BLaER1 treated with 17β-estradiol and CSF1 and Interleukin-3, amounts not matched to agents 10 nM and 100 nM (cell line): ENCODE results near the gene SLC5A1.

Experiments used
- H3K27ac ChIP-seq, 11 experiments: shearing (Covaris generic); formaldehyde crosslinking; 2 replicates each; pipeline ENCODE4 v1.8.1; 2022
- H3K27me3 ChIP-seq, 11 experiments: shearing (Covaris generic); formaldehyde crosslinking; 2 replicates each; pipeline ENCODE4 v1.8.1; 2022
- H3K36me3 ChIP-seq, 11 experiments: shearing (Covaris generic); formaldehyde crosslinking; 2 replicates each; pipeline ENCODE4 v1.8.1; 2022
- H3K4me1 ChIP-seq, 10 experiments: shearing (Covaris generic); formaldehyde crosslinking; 2 replicates each; pipeline ENCODE4 v1.8.1; 2022
- H3K4me2 ChIP-seq, 11 experiments: shearing (Covaris generic); formaldehyde crosslinking; 2 replicates each; pipeline ENCODE4 v1.8.1; 2022
- H3K4me3 ChIP-seq, 10 experiments: shearing (Covaris generic); formaldehyde crosslinking; 2 replicates each; pipeline ENCODE4 v1.8.1; 2022
- H3K9ac ChIP-seq, 11 experiments: shearing (Covaris generic); formaldehyde crosslinking; 2 replicates each; pipeline ENCODE4 v1.8.1; 2022
- H3K9me3 ChIP-seq, 11 experiments: shearing (Covaris generic); formaldehyde crosslinking; replicated peaks in 1 of 11; 2 replicates each; pipeline ENCODE4 v1.8.1; 2022
- H4K20me1 ChIP-seq, 11 experiments: shearing (Covaris generic); formaldehyde crosslinking; 2 replicates each; pipeline ENCODE4 v1.8.1; 2022
- Cebpa-rat ChIP-seq, 11 experiments: shearing (Covaris generic); IDR thresholded peaks; 2 replicates each; pipeline ENCODE4 v1.8.1; 2022

SLC5A1 gene

DNA sequence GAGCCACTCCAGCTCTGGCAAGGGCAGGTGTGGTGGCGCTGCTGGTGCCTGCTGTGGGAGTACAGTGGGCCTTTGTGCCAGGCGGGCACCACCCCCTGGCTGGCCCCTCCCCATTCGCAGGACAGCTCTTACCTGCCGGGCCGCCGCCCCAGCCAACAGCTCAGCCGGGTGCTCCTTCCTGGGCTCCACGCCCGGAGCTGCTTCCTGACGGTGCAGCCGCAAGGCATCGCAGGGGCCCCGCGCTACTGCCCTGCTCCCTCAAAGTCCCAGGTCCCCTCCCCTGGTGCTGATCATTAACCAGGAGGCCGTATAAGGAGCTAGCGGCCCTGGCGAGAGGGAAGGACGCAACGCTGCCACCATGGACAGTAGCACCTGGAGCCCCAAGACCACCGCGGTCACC, at the start of gene SLC5A1:
Gene SLC5A1, plus strand, starts transcription at position 338 of the 400 bp plus-strand sequence. Its CDS starts 21 bp downstream, at position 359.
- H3K4me1 ChIP-seq, result no peaks in the 10 kb centered on the region; a peak in 1 of 20 replicates
- no peaks in the 10 kb centered on the region for H3K36me3 ChIP-seq
- H3K4me2 ChIP-seq, result no peak within 1 kb of the TSS
- no peaks in the 10 kb centered on the region; a peak in 1 of 22 replicates for H4K20me1 ChIP-seq
- no peak for TF ChIP-seq Cebpa-rat (IDR thresholded peaks at IDR 0.05)
- no peak within 1 kb of the TSS for H3K9ac ChIP-seq
- H3K9me3 ChIP-seq, result no peaks in the 10 kb centered on the region
- no peaks in the 10 kb centered on the region for H3K27me3 ChIP-seq
- no peak within 1 kb of the TSS for H3K4me3 ChIP-seq
- no peak within 1 kb of the TSS for H3K27ac ChIP-seq

DNA sequence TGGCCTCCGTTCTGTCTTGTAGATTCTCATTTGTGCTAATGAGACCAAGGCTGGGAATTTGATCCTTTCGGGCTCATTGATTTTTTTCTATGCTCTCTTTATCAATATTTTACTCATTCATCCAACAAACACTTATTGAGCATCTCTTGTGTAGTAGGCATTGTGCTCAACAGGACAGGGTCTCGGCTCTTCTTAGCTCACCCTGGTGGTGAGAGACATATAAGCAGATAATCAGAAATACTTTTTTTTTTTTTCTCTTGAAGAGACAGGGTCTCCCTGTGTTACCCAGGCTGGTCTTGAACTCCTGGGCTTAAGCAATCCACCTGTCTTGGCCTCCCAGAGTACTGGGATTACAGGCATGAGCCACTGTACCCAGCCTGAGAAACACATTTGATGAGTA, 48.0 kb upstream of the SLC5A1 start:
- H3K27me3 ChIP-seq, result no peaks in the 10 kb centered on the region
- no peak for TF ChIP-seq Cebpa-rat (IDR thresholded peaks at IDR 0.05)
- no peak overlapping the region for H3K4me2 ChIP-seq
- no peaks in the 10 kb centered on the region for H3K4me1 ChIP-seq
- no peaks in the 10 kb centered on the region for H4K20me1 ChIP-seq
- H3K36me3 ChIP-seq, result no peaks in the 10 kb centered on the region
- no peak overlapping the region for H3K9ac ChIP-seq
- H3K4me3 ChIP-seq, result no peak overlapping the region
- H3K27ac ChIP-seq, result no peak overlapping the region
- H3K9me3 ChIP-seq, result no peaks in the 10 kb centered on the region

DNA sequence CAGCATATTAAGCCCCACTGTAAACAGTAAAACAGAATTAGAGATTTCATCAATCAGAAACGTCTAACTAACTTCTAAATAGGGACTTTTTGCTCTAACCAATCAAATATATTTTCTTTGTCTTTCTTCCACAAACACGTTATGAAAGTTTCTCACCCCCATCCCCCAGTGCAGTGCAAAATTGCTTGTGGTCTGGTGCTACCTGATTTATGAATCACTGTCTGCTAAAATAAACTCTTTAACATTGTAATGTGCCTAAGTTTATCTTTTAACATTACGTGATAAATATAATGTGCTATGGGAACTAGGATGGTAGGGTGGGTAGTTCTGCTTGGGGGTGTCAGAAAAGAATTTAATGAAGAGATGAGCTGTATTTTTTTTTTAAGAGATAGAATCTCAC, 47.3 kb upstream of the SLC5A1 start:
- Histone ChIP-seq H3K27ac (no peak overlapping the region), H3K9ac (no peak overlapping the region), H3K27me3 (no peaks in the 10 kb centered on the region), H3K4me1 (no peaks in the 10 kb centered on the region), H3K4me3 (no peak overlapping the region), H3K36me3 (no peaks in the 10 kb centered on the region), H4K20me1 (no peaks in the 10 kb centered on the region), H3K9me3 (no peaks in the 10 kb centered on the region), H3K4me2 (no peak overlapping the region)
- no peak for TF ChIP-seq Cebpa-rat (IDR thresholded peaks at IDR 0.05)

DNA sequence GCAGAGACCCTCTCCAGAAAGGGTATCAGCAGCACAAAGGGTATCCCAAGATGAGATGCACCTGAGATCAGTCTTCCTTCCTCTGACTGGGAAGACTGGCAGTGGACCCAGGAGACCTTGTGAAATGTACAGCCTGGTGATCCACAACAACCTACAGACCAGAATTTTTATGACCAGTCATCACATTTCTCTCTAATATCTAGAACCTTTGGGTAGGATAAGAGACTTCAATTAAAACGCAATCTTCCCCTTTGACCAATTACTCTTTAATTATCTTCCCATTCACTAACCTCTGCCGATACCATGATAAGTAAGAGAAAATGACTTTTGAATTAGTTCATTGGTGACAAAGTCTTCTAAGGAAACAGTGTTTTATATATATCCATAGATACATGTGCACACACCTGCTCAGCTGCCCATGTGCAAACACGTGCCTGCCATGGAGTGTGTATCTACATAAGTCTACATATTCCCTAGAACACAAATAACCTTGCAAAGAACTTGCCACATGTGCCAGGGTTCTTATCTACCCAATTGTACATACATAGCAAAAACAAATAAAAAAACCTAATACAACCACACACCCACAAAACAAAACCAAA, 44.2 kb upstream of the SLC5A1 start:
- H3K4me1 ChIP-seq, result no peaks in the 10 kb centered on the region
- no peak overlapping the region for H3K9ac ChIP-seq
- H3K36me3 ChIP-seq, result no peaks in the 10 kb centered on the region
- H3K27me3 ChIP-seq, result no peaks in the 10 kb centered on the region
- no peak for TF ChIP-seq Cebpa-rat (IDR thresholded peaks at IDR 0.05)
- no peak overlapping the region for H3K4me2 ChIP-seq
- H4K20me1 ChIP-seq, result no peaks in the 10 kb centered on the region
- no peak overlapping the region for H3K4me3 ChIP-seq
- H3K9me3 ChIP-seq, result no peaks in the 10 kb centered on the region
- no peak overlapping the region for H3K27ac ChIP-seq

DNA sequence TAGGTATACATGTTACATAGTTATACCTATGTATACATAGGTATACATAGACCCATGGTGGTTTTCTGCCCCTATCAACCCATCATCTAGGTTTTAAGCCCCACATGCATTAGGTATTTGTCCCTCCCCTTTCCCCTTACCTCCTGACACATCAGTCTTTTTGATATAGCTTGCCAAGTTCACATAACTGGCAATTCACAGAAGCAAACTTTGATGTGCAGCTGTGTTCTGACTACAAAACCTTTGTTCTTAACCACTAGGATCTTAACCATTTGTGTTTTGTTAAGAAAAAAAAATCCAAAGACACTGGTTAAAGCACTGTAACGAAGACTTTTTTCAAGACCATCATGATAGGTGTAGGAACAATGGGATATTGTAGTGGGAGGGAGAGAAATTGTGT, 42.9 kb upstream of the SLC5A1 start:
- no peak overlapping the region for H3K27ac ChIP-seq
- no peaks in the 10 kb centered on the region for H3K9me3 ChIP-seq
- no peaks in the 10 kb centered on the region for H4K20me1 ChIP-seq
- TF ChIP-seq Cebpa-rat (IDR thresholded peaks at IDR 0.05), result no peak
- no peak overlapping the region for H3K4me3 ChIP-seq
- H3K27me3 ChIP-seq, result no peaks in the 10 kb centered on the region
- H3K4me1 ChIP-seq, result no peaks in the 10 kb centered on the region
- no peaks in the 10 kb centered on the region for H3K36me3 ChIP-seq
- no peak overlapping the region for H3K4me2 ChIP-seq
- no peak overlapping the region for H3K9ac ChIP-seq

DNA sequence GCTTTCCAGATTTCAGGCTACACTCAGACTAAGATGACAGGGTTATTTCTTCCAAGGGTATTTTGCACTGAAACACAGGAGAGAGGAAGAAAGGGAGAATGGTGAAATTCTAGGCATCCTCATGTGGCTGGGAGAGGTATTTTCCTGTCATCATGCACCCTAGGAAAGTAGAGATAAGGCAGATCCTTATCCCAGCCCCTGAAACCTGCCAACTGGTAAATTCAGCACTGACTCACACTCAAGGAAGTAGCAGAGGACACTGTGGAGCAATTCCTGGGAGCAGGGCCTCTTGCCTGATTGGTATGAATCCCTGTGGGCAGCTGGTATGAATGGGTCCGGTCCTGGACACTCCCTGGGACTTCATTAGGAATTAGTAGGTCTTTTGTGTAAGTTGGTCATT, 37.6 kb upstream of the SLC5A1 start:
- Histone ChIP-seq H3K36me3 (no peaks in the 10 kb centered on the region), H3K9me3 (peaks cover 0 to 7% (median 0%) of the 10 kb centered on the region in 11 experiments; a peak in 3 of 22 replicates), H3K27ac (no peak overlapping the region), H3K4me1 (no peaks in the 10 kb centered on the region), H3K4me3 (no peak overlapping the region), H3K9ac (no peak overlapping the region), H3K27me3 (no peaks in the 10 kb centered on the region), H4K20me1 (no peaks in the 10 kb centered on the region), H3K4me2 (no peak overlapping the region)
- TF ChIP-seq Cebpa-rat (IDR thresholded peaks at IDR 0.05), result no peak

DNA sequence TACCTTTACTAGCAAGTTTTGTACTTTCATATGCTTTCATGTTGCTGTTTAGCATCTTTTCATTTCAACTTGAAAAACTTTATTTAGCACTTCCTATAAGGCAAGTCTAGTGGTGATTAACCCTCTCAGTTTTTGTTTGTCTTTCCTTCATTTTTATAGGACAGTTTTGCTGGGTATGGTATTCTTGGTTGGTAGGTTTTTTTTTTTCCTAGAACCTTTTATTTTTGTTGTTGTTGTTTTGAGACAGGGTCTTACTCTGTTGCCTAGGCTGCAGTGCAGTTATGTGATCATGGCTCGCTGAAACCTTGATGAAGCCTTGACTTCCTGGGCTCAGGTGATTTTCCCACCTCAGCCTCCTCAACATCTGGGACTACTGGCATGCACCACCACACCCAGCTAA, 29.9 kb upstream of the SLC5A1 start:
- H4K20me1 ChIP-seq, result no peaks in the 10 kb centered on the region
- no peak overlapping the region for H3K4me3 ChIP-seq
- peaks cover 32 to 56% (median 37%) of the 10 kb centered on the region in 11 experiments for H3K9me3 ChIP-seq
- H3K36me3 ChIP-seq, result no peaks in the 10 kb centered on the region; a peak in 2 of 22 replicates
- no peak for TF ChIP-seq Cebpa-rat (IDR thresholded peaks at IDR 0.05)
- no peak overlapping the region for H3K9ac ChIP-seq
- no peaks in the 10 kb centered on the region for H3K27me3 ChIP-seq
- H3K4me2 ChIP-seq, result no peak overlapping the region
- H3K27ac ChIP-seq, result no peak overlapping the region
- H3K4me1 ChIP-seq, result peaks cover 0 to 6% (median 0%) of the 10 kb centered on the region in 10 experiments; a peak in 4 of 20 replicates

DNA sequence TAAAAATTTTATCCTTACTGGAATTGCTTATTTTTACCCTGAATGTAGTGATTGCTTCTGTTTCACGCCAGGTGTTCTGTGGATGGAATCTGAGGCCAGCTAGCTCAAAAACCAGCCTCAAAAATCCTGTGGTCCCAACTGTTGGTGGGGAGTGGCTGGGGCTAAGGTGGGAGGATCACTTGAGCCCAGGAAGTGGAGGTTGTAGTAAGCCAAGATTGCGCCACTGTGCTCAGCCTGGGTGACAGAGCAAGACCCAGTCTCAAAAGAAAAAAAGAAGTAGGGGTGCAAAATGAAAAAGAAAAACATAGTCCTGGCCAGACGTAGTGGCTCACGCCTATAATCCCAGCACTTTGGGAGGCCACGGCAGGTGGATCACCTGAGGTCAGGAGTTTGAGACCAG, 27.0 kb upstream of the SLC5A1 start:
- Histone ChIP-seq H3K9me3 (peaks cover 31 to 44% (median 35%) of the 10 kb centered on the region in 11 experiments), H3K4me1 (peaks cover 0 to 21% (median 0%) of the 10 kb centered on the region in 10 experiments; a peak in 7 of 20 replicates), H3K36me3 (no peaks in the 10 kb centered on the region; a peak in 2 of 22 replicates), H3K4me2 (peak overlapping the region in 4 of 11 experiments; percentile 3 to 22 (median 14); a peak in 2 of 22 replicates), H3K27me3 (no peaks in the 10 kb centered on the region), H3K4me3 (no peak overlapping the region), H3K27ac (no peak overlapping the region), H3K9ac (no peak overlapping the region), H4K20me1 (no peaks in the 10 kb centered on the region)
- TF ChIP-seq Cebpa-rat (IDR thresholded peaks at IDR 0.05), result no peak

DNA sequence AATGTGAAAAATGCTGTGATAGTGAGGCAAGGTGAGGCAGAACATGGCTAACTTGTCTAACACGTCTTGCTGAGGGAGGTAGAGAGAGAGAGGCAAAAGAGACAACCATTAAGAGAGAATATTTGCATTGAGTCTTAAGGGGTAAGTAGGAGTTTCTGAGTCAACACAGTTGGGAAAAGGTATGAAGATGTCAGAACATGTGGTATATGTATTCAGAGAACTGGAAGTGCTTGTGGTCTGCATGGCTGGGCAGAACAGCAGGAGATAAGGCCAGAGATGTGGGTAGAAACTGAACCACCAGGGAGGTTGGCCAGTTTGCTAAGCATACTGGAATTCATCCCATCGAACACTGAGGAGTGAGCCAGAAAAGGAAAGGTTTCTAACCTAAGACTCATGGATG, 25.0 kb upstream of the SLC5A1 start:
- H3K4me2 ChIP-seq, result no peak overlapping the region
- H3K36me3 ChIP-seq, result no peaks in the 10 kb centered on the region; a peak in 2 of 22 replicates
- H3K4me1 ChIP-seq, result peaks cover 0 to 21% (median 0%) of the 10 kb centered on the region in 10 experiments; a peak in 7 of 20 replicates
- H3K27ac ChIP-seq, result 0 out of 22 replicates have a peak overlapping the region, but pooled peaks of 1 of the 11 experiments have one; percentile 16
- no peaks in the 10 kb centered on the region for H4K20me1 ChIP-seq
- no peaks in the 10 kb centered on the region for H3K27me3 ChIP-seq
- no peak overlapping the region for H3K9ac ChIP-seq
- no peak for TF ChIP-seq Cebpa-rat (IDR thresholded peaks at IDR 0.05)
- H3K9me3 ChIP-seq, result peaks cover 16 to 26% (median 20%) of the 10 kb centered on the region in 11 experiments
- H3K4me3 ChIP-seq, result no peak overlapping the region

DNA sequence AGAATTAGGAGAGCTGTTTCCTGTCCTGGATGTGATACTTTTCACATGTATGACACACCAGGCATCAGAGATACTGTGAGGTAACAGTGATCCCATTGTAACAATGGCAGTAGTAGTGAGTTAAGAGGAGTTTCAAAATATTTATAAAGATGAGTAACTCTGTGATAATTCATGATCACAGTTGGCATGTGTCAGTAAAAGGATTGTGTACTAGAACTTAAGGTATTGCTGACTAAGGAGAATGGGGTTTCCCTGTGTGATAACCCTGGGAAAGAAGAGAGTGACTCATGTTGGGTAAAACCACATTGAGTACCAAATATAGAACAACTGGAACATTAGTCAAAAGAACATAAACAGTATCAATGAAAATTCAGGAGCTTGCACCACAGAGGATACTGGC, 22.9 kb upstream of the SLC5A1 start:
- H3K4me3 ChIP-seq, result no peak overlapping the region
- no peak for TF ChIP-seq Cebpa-rat (IDR thresholded peaks at IDR 0.05)
- H3K9me3 ChIP-seq, result peaks cover 0 to 5% (median 0%) of the 10 kb centered on the region in 11 experiments; a peak in 7 of 22 replicates
- H3K36me3 ChIP-seq, result no peaks in the 10 kb centered on the region
- peaks cover 0 to 21% (median 0%) of the 10 kb centered on the region in 10 experiments; a peak in 7 of 20 replicates for H3K4me1 ChIP-seq
- no peak overlapping the region for H3K9ac ChIP-seq
- H3K27ac ChIP-seq, result peak overlapping the region in 2 of 11 experiments; percentile 59 to 60; a peak in 4 of 22 replicates
- no peaks in the 10 kb centered on the region for H4K20me1 ChIP-seq
- H3K27me3 ChIP-seq, result no peaks in the 10 kb centered on the region
- peak overlapping the region in 4 of 11 experiments; percentile 3 to 67 (median 32); a peak in 5 of 22 replicates for H3K4me2 ChIP-seq
